ENCODE measurements around the gene SPTLC1.
"Not testable (repeated sequence)": the region's sequence is repeated elsewhere in the genome, so short reads cannot be mapped to it uniquely, and the experiment has no call there.

Gene SPTLC1

DNA sequence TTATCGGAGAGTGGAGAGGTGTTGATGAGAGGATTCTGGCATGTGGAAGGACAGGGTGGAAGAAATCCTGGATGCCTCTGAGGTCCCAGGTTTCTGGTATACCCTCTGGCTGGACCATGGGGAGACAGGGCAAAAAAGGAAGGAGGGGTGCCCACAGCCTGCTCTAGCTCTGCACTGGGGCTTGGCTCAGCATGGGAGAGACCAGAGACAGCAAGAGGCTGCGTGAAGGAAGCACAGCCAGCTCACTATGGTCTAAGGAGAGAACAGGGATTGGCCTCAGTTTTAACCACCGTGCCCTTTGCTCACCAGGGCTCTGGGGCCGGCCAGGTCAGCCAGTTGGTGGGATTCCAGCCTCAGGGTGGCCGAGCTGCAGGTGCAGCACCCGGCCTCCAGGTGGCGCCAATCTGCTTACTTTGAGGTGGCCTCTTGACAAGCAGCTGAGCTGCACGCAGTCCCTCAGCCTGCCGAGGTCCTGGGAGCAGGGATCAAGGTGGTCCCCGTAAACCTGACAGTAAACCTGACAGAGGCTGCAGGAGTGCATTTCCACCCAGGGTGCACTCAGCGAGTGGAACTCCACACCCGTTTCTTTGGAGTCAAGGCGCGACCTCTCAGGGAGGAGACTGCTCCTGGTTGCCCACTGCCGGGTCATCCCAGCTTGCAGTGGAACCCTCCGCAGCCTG lies 25.0 kb upstream of the SPTLC1 start:
- DNase-seq, result peak; percentile 69

- peak; percentile 17 for DNase-seq
These were observed 23.8 kb upstream of the SPTLC1 start for GRCh38 chr9:92138960-92139540.

- DNase-seq, result peak; percentile 62
These were observed 23.1 kb upstream of the SPTLC1 start for GRCh38 chr9:92138157-92138959.

- DNase-seq, result no peak
These were observed 21.1 kb upstream of the SPTLC1 start for GRCh38 chr9:92136184-92136858.

GRCh38 chr9:92135576-92135975 lies 20.4 kb upstream of the SPTLC1 start:
- DNase-seq, result no peak

- DNase-seq, result peak; percentile 82
These were observed 18.9 kb upstream of the SPTLC1 start for GRCh38 chr9:92133949-92134604.

- not testable (repeated sequence) for DNase-seq
These were observed 17.7 kb upstream of the SPTLC1 start for GRCh38 chr9:92132913-92133312.

GRCh38 chr9:92132501-92132900 lies 17.3 kb upstream of the SPTLC1 start:
- DNase-seq, result no peak

GRCh38 chr9:92122800-92123199 lies 7.6 kb upstream of the SPTLC1 start:
- DNase-seq, result no peak

DNA sequence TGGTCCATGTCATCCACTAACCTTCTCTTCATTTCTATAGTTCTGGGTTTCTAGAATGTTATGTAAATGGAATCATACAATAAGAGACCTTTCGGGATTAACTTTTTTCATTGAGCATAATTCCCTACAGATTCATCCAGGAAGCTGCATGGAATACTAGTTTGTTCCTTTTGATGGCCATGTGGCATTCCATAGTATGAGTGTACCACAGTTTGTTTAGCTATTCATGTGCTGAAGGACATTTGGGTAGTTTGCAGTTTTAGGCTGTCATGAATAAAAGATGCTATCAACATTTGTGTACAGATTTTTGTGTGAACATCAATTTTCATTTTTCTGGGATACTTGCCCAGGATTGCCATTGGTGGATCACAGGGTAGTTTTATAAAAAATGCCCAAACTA lies 6.8 kb upstream of the SPTLC1 start:
- no peak for DNase-seq

- DNase-seq, result no peak
These were observed 6.1 kb upstream of the SPTLC1 start for GRCh38 chr9:92121265-92121664.

GRCh38 chr9:92120138-92120537 lies 4.9 kb upstream of the SPTLC1 start:
- no peak for DNase-seq

DNA sequence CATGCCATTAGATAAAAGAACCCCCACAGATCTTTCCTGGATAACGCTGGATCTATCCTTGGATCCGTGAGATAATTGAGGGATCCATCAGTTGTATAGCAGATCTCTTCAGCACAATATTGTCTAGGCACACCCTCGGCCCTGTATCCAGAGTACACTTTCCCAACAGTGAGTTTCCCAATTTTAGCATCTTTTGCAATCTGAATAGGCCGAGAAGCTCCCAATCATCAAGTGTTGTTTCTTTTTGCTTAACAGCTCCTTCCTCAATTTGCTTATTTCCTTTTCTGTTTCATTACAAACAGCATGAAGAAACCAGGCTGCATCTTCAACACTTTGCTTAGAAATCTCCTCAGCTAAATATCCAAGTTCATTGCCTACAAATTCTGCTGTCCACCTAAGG lies 4.4 kb upstream of the SPTLC1 start:
- DNase-seq, result no peak

DNA sequence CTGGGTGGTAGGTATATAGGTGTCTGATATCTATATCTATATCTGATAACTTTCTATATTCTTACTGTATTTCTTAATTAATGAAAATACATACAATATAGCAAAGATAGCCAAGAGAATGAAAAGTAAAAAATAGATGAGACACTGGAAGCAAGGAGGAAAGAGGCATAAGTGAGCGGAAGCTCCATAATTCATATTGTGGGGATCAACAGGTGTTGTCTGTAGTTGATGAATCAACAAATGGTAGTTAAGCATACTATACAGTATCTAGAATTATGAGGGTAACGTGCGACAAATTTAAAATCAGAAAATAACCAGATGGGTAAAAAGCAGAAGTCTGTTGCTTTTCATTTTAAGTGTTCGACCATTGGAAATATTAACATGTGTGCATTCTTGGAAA lies 7.1 kb downstream of the SPTLC1 start:
- DNase-seq, result no peak

DNA sequence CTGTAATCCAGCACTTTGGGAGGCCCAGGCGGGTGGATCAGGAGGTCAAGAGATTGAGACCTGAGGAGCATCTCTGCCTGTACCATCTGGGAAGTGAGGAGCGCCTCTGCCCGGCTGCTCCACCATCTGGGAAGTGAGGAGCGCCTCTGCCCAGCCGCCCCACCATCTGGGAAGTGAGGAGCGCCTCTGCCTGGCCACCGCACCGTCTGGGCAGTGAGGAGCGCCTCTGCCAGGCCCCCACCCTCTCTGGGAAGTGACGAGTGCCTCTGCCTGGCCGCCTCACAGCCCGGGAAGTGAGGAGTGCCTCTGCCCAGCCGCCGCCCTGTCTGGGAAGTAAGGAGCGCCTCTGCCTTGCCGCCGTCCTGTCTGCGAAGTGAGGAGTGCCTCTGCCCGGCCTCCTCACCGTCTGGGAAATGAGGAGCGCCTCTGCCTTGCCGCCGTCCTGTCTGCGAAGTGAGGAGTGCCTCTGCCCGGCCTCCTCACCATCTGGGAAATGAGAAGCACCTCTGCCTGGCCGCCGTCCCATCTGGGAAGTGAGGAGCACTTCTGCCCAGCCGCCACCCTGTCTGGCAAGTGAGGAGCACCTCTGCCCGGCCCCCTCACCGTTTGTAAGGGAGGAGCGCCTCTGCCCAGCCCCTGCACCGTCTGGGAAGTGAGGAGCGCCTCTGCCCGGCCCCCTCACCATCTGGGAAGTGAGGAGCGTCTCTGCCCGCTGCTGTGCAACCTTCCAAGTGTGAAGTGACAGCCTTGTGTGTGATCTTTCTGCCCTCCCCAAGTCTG lies 9.6 kb downstream of the SPTLC1 start:
- DNase-seq, result not testable (repeated sequence)

GRCh38 chr9:92103601-92104000 lies 11.6 kb downstream of the SPTLC1 start:
- not testable (repeated sequence) for DNase-seq

- peak; percentile 74 for DNase-seq
These were observed 14.8 kb downstream of the SPTLC1 start for GRCh38 chr9:92100237-92100911.

DNA sequence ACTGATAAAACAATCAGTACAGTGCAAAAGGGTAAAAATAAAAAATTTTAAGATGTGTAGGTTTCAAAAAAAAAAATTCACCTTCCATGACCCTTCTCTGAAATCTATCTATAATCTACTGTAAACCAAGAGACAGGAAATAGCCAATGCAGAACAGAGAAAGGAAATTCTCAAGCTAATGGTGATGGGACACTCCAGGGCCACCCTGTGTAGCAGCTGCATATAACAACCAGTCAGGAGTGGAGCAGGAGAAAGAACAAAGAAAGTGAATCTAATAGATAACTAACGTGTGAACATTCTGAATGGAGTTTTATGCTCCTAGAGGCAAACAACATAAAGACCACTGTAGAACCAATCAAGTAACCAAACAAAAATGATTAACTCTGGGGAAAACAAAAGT lies 16.6 kb downstream of the SPTLC1 start:
- DNase-seq, result no peak

GRCh38 chr9:92097997-92098482 lies 17.2 kb downstream of the SPTLC1 start:
- DNase-seq, result peak; percentile 38

DNA sequence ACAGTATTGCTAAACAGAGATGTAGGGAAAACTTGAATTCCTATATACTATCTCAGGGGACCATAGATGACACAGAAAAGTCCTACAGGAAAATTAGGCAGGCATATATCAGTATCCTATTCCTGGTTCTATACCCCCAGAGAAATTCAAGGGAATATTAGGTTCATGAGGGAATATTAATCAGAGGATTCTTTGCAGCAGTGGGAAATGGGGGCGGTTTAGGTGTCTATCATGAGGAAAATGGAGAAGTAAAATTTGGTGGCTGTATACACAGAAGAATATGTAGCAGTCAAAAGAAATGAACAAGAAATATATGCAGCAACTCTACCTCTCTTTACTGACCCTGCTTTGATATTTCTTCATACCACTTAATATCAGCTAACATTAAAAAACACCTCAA lies 20.0 kb downstream of the SPTLC1 start:
- no peak for DNase-seq

GRCh38 chr9:92094655-92095054 lies 20.6 kb downstream of the SPTLC1 start:
- peak; percentile 5 for DNase-seq

Measured in fibroblast of skin of scalp (primary cell).